NCI-H2107 treated with DMSO at 0.1 percent for 48 hours (cell line): Measurements from ENCODE around the gene CWC27.

Experiments
- DNase-seq: peaks from one replicate; lab custom pipeline; 2025; ENCODE audit not compliant: unreplicated experiment; lab: John Stamatoyannopoulos, UW

Gene CWC27

DNA sequence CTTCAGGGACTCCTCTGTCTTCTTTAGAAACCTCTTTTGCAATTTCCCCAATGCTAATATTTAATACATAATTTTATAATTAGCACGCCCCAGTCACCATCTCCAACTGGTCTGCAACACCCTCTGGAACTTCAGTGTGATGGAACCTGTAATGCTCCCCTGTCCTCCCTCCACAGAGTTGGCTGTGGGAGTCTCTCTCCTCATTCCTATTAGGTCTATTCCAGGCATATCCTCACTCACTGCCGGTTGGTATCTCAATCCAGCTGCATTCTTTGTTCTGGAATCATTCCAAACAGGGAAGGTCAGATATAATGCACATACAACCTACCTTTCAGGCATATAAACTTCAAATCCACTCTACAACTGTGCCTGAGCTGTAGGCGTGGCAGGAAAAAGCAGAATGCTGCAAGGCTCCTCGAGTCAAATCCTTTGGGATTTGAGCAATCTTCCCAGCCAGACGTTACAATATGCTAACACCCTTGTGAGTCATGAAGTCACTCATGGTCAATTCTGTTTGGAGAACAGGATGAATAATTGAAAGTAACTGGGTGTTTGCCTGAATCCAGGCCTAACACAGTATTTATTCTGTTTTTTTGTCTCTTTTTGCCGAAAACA is 293.8 kb downstream of the CWC27 start:
- no peak for DNase-seq

DNA sequence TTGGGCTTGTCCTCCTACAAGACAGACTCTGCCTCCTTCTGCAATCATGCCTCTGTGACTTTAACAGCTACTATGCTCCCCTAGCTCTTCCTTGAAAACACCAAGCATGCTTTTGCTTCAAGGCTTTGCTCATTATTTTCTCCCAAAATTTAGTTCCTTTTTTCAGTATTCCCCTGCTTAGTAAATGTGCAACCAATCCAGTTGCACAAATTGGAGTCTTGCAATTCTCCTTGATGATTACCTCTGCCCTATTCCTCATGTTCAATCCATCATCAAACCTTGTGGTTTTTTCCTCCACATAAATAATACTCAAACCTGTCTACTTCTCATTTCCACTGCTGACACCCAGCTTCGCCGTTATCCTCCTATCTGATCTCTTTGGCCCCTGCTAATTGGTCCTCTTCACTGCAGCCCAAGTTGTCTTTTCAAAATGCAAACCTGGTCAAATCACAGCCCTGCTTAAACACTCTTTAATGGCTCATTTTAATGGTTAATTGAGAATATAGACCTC is 296.3 kb downstream of the CWC27 start:
- no peak for DNase-seq

DNA sequence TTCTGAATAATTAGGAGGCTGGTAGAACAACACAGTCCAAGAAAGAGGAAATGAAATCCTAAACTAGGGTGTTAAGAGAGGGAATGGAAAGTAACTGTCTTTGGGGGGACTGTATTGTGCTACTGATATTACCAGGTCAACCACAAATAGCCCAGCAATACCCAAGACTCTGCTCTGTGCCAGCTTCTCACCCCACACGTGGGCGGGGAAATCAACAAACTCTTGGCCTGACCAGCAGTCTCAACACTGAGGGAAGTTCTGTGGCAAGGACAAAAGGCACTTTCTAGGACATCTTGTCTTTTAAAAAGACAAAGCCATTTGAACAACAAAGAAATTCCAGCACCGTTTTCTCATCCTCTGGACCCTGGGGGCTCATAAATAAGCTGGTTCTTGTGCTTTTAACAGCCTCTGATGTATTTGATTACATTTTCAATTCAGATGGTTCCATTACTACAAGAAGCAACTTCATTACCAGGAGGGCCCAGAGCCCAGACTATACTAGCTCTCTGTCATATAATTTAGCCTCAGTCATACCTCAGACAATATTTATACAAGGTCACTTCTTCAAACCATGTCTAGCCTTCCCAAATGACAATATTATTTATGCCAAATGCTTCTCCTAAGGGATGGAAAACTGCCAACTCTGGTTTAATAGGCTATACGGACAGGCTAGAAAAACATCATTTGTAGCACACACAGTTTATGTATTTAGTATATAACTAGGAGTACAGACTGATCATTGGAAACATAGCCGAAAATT is 297.8 kb downstream of the CWC27 start:
- DNase-seq: no peak

DNA sequence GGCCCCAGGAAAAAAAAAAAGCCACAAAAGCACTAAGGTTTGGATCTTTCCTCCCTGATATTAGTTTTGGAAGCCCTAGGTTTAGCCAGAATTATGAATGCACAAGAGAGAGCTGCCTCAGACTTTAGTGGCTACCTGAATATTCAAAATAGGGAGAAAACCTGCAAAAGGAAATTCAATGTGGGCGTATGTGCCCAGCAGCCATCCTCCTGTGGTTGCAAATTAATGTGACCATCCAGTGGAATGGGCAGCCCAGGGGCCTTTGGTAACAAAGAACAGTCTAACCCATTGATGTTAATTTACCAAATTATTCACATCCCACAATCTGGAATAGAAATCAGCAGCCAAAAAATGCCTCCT is 298.4 kb downstream of the CWC27 start:
- no peak for DNase-seq
